Measurements from ENCODE around the gene INSC.
"Not testable (repeated sequence)": the region's sequence is repeated elsewhere in the genome, so short reads cannot be mapped to it uniquely, and the experiment has no call there.

Gene INSC

GRCh38 chr11:15114501-15115475, at the start of gene INSC:
TSS of gene INSC (plus strand) at chr11:15114923. CDS start at chr11:15149175, 34,252 bp downstream.
- DNase-seq (ENCODE audit: low read depth), result peak; percentile 49

GRCh38 chr11:15069751-15070150, 45.0 kb upstream of the INSC start:
- DNase-seq (ENCODE audit: low read depth), result not testable (repeated sequence)

GRCh38 chr11:15071556-15072255, 43.0 kb upstream of the INSC start:
- no peak for DNase-seq (ENCODE audit: low read depth)

GRCh38 chr11:15072551-15073143, 42.1 kb upstream of the INSC start:
- DNase-seq (ENCODE audit: low read depth), result no peak

- peak; percentile 4 for DNase-seq (ENCODE audit: low read depth)
Measured at GRCh38 chr11:15073361-15074205, 41.1 kb upstream of the INSC start, which contains the start of gene CALCB. TSS of gene CALCB (plus strand) at chr11:15073593. CDS start at chr11:15074719, 1,126 bp downstream.

- DNase-seq (ENCODE audit: low read depth), result peak; percentile 73
Measured at GRCh38 chr11:15074206-15075161, 40.2 kb upstream of the INSC start.

- no peak for DNase-seq (ENCODE audit: low read depth)
Measured at GRCh38 chr11:15075162-15075526, 39.6 kb upstream of the INSC start.

GRCh38 chr11:15091175-15091574, 23.5 kb upstream of the INSC start:
- no peak for DNase-seq (ENCODE audit: low read depth)

- no peak for DNase-seq (ENCODE audit: low read depth)
Measured at GRCh38 chr11:15091625-15092024, 23.1 kb upstream of the INSC start.

GRCh38 chr11:15093432-15093831, 21.3 kb upstream of the INSC start:
- DNase-seq (ENCODE audit: low read depth), result no peak

- peak; percentile 27 for DNase-seq (ENCODE audit: low read depth)
Measured at GRCh38 chr11:15095736-15096228, 18.9 kb upstream of the INSC start.

GRCh38 chr11:15097411-15097810, 17.3 kb upstream of the INSC start:
- peak; percentile 37 for DNase-seq (ENCODE audit: low read depth)

GRCh38 chr11:15099267-15099666, 15.5 kb upstream of the INSC start:
- DNase-seq (ENCODE audit: low read depth), result no peak

- peak; percentile 82 for DNase-seq (ENCODE audit: low read depth)
Measured at GRCh38 chr11:15101072-15101709, 13.5 kb upstream of the INSC start.

GRCh38 chr11:15104166-15104565, 10.6 kb upstream of the INSC start:
- peak; percentile 58 for DNase-seq (ENCODE audit: low read depth)

GRCh38 chr11:15106201-15106965, 8.3 kb upstream of the INSC start:
- peak; percentile 86 for DNase-seq (ENCODE audit: low read depth)

- peak; percentile 70 for DNase-seq (ENCODE audit: low read depth)
Measured at GRCh38 chr11:15107730-15108515, 6.8 kb upstream of the INSC start.

- no peak for DNase-seq (ENCODE audit: low read depth)
Measured at GRCh38 chr11:15108592-15109130, 6.1 kb upstream of the INSC start.
